Astrocyte of the cerebellum (primary cell): ENCODE results near the gene SHLD1.

Experiments
- DNase-seq: peaks from one replicate; pipeline ENCODE4 v3.0.0-alpha.2; 2011; ENCODE audit warnings: low read depth
- H3K4me3 ChIP-seq: 2 replicates; pipeline ENCODE4 v1.5.1; 2011; ENCODE audit warnings: mild to moderate bottlenecking, low read depth, low read length, moderate library complexity
- in situ Hi-C: cut with HindIII; loops from 2 replicates; pipeline ENCODE4 v1.10.0; 2017; ENCODE audit warnings: low sequenced_read_pairs
- TF ChIP-seq, protein P1 (sequence below): IDR thresholded peaks from 2 replicates; pipeline ENCODE4 v1.5.1; 2012; ENCODE audit warnings: low read length, low read depth, moderate library complexity, mild to moderate bottlenecking; ENCODE audit errors: missing control alignments

Gene SHLD1

DNA sequence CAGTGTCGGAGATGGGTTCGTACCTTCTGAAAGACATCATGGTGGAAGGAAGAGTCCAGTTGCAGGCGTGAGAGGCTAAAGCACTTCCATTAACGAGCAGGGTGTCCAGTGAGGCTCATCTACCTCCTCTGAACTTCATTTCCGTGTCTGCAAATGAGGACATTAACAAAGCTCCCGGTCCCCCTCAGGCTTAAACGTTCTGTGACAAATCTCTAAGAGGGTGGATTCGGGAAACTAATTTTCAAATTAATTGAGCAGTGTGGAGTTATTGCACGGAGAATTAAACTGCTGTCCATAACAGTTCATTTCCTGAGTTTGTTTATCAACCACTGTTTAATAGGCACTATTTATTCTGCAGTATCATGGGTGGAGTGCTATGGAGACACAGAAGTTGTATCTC lies 132.0 kb downstream of the SHLD1 start:
- in situ Hi-C loops, result no loop called here
- H3K4me3 ChIP-seq, result no peak overlapping the region
- DNase-seq, result no peak
- TF ChIP-seq, protein P1, sequence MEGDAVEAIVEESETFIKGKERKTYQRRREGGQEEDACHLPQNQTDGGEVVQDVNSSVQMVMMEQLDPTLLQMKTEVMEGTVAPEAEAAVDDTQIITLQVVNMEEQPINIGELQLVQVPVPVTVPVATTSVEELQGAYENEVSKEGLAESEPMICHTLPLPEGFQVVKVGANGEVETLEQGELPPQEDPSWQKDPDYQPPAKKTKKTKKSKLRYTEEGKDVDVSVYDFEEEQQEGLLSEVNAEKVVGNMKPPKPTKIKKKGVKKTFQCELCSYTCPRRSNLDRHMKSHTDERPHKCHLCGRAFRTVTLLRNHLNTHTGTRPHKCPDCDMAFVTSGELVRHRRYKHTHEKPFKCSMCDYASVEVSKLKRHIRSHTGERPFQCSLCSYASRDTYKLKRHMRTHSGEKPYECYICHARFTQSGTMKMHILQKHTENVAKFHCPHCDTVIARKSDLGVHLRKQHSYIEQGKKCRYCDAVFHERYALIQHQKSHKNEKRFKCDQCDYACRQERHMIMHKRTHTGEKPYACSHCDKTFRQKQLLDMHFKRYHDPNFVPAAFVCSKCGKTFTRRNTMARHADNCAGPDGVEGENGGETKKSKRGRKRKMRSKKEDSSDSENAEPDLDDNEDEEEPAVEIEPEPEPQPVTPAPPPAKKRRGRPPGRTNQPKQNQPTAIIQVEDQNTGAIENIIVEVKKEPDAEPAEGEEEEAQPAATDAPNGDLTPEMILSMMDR, result no peak

DNA sequence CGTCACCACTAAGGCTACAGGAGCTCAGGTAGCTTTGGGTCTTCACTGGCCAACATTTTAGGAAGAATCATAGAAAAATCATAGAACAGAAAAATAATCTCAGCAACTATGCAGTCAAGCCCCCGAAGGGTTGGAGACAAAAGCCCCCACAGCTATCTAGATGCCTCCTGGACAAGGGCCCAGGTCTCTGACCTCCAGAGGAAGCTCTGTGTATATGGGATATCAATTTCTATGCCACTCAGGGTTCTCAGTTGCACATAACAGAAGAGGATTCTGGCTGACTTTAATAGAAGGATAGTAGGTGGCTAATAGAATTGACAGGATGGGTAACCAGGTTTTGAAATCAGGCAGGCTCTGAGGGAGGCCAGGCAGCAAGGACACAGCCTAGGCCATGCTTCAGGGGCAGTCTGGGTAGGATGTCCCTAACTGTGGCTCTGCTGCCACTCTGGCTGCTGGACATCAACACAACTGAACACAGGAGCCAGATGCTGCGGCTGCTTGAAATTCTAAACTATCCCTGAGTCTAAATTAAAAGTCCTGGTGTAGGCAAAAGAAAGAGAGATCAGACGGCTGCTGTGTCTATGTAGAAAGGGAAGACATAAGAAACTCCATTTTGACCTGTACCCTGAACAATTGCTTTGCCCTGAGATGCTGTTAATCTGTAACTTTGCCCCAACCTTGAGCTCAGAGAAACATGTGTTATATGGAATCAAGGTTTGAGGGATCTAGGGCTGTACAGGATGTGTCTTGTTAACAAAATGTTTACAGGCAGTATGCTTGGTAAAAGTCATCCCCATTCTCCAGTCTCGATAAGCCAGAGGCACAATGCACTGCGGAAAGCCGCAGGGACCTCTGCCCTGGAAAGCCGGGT lies 134.5 kb downstream of the SHLD1 start:
- no peak overlapping the region for H3K4me3 ChIP-seq
- in situ Hi-C loops, result no loop called here
- no peak for DNase-seq
- TF ChIP-seq, protein P1, result no peak

- no peak overlapping the region for H3K4me3 ChIP-seq
- DNase-seq, result no peak
- TF ChIP-seq, protein P1, result no peak
- in situ Hi-C loops, result no loop called here
Observed at GRCh38 chr20:5885866-5886265, 135.7 kb downstream of the SHLD1 start.

GRCh38 chr20:5886788-5887187 lies 136.6 kb downstream of the SHLD1 start:
- H3K4me3 ChIP-seq, result no peak overlapping the region
- in situ Hi-C loops, result no loop called here
- TF ChIP-seq, protein P1, result no peak
- no peak for DNase-seq

- in situ Hi-C loops, result no loop called here
- H3K4me3 ChIP-seq, result no peak overlapping the region
- TF ChIP-seq, protein P1, result no peak
- DNase-seq, result no peak
Observed at GRCh38 chr20:5887386-5887785, 137.2 kb downstream of the SHLD1 start.

- TF ChIP-seq, protein P1, result no peak
- no peak for DNase-seq
- in situ Hi-C loops, result no loop called here
- H3K4me3 ChIP-seq, result no peak overlapping the region
Observed at GRCh38 chr20:5888041-5888440, 137.8 kb downstream of the SHLD1 start.
